A549 (cell line): Measurements from ENCODE around the gene ABI2. TPM values are rescaled to one million over a fixed set of nuclear protein-coding genes. Genes with fewer than 3 reads are reported as not detected.

Source experiments
- ATAC-seq, 2 experiments: fragments of 200-7000 bp in 1 of 2; fragments of >200 bp in 1 of 2; cut with Nextera tagmentation in 1 of 2; cut with Tn5 transposase in 1 of 2; 3 replicates each; pipeline versions ENCODE4 v1.8.0 to v1.9.1; 2018 to 2020; ENCODE audit warnings: mild to moderate bottlenecking in 1 of 2, moderate library complexity in 1 of 2
- CTCF ChIA-PET: fragments of 300-600 bp; sonication (Branson Sonifier 250); formaldehyde crosslinking; extraction: SDS; loops from one replicate; lab custom pipeline; 2021; ENCODE audit warnings: antibody characterized with exemption, inconsistent platforms; lab: Yijun Ruan, JAX
- POLR2A ChIA-PET: fragments of 350-600 bp; formaldehyde crosslinking; extraction: SDS; loops from one replicate; lab custom pipeline; 2021; ENCODE audit warnings: antibody characterized with exemption, inconsistent platforms; lab: Yijun Ruan, JAX
- DNase-seq, 2 experiments: peaks; one replicate each; pipeline versions ENCODE4 v3.0.0 to v3.0.0-alpha.2; 2011 to 2016; ENCODE audit warnings: low read depth in 1 of 2, low spot score in 1 of 2
- FAIRE-seq: peaks from 2 replicates; lab custom pipeline; 2011; peaks lifted over from hg19 to GRCh38; lab: Jason Lieb, UNC
- H3K27ac ChIP-seq, 2 experiments: fragments of >200 bp; sonication (Bioruptor Twin); formaldehyde crosslinking; 3 replicates each; pipeline ENCODE4 v1.5.1; 2016 to 2017
- H3K4me1 ChIP-seq: fragments of >200 bp; sonication (Bioruptor Twin); formaldehyde crosslinking; 3 replicates; pipeline ENCODE4 v1.6.1; 2016
- H3K4me2 ChIP-seq: fragments of >200 bp; sonication (Bioruptor Twin); formaldehyde crosslinking; 3 replicates; pipeline ENCODE4 v1.6.1; 2016
- H3K4me3 ChIP-seq: fragments of >200 bp; sonication (Bioruptor Twin); formaldehyde crosslinking; 3 replicates; pipeline ENCODE4 v1.5.1; 2016
- H3K9me3 ChIP-seq: fragments of >200 bp; sonication (Bioruptor Twin); formaldehyde crosslinking; 3 replicates; pipeline ENCODE4 v1.6.1; 2016
- ATOH8 ChIP-seq: fragments of 250-450 bp; sonication (Bioruptor Pico); IDR thresholded peaks from 2 replicates; pipeline ENCODE4 v1.5.0; 2020; ENCODE audit warnings: low read depth, mild to moderate bottlenecking, moderate library complexity
- BHLHE40 ChIP-seq: IDR thresholded peaks from 2 replicates; pipeline ENCODE4 v1.6.1; 2012; ENCODE audit warnings: low read depth, low read length, inconsistent platforms
- CBX2 ChIP-seq: fragments of 200-600 bp; sonication (generic); IDR thresholded peaks from 2 replicates; pipeline ENCODE4 v1.6.1; 2016; ENCODE audit warnings: low read depth, mild to moderate bottlenecking, borderline replicate concordance
- CEBPB ChIP-seq, 2 experiments: fragments of >200 bp in 1 of 2; sonication (Bioruptor Twin) in 1 of 2; formaldehyde crosslinking in 1 of 2; IDR thresholded peaks; 2 replicates each; pipeline ENCODE4 v1.6.1; 2012 to 2016
- E2F6 ChIP-seq: IDR thresholded peaks from 2 replicates; pipeline ENCODE4 v1.6.1; 2012; ENCODE audit warnings: low read depth, borderline replicate concordance
- EHMT2 ChIP-seq: fragments of 200-600 bp; sonication (generic); IDR thresholded peaks from 2 replicates; pipeline ENCODE4 v1.6.1; 2016; ENCODE audit warnings: antibody characterized with exemption, low read depth, mild to moderate bottlenecking, moderate library complexity
- FOSB ChIP-seq: fragments of 250-450 bp; sonication (Bioruptor Pico); IDR thresholded peaks from 2 replicates; pipeline ENCODE4 v1.5.0; 2020; ENCODE audit warnings: mild to moderate bottlenecking, moderate library complexity
- FOSL2 ChIP-seq, 2 experiments: fragments of 450-650 bp in 1 of 2; fragments of >200 bp in 1 of 2; sonication (Bioruptor Twin) in 1 of 2; formaldehyde crosslinking; IDR thresholded peaks; 2 replicates each; pipeline versions ENCODE4 v1.5.0 to v1.6.1; 2016 to 2020; ENCODE audit warnings: mild to moderate bottlenecking in 1 of 2, moderate library complexity in 1 of 2
- GATA3 ChIP-seq: IDR thresholded peaks from 2 replicates; pipeline ENCODE4 v1.6.1; 2012; ENCODE audit warnings: borderline replicate concordance
- HEYL ChIP-seq: fragments of 250-450 bp; sonication (Bioruptor Pico); IDR thresholded peaks from 2 replicates; pipeline ENCODE4 v1.8.0; 2021; ENCODE audit warnings: mild to moderate bottlenecking, moderate library complexity
- HOXA7 ChIP-seq: fragments of 250-450 bp; sonication (Bioruptor Pico); IDR thresholded peaks from 2 replicates; pipeline ENCODE4 v1.5.0; 2020; ENCODE audit warnings: mild to moderate bottlenecking, moderate library complexity
- HOXB5 ChIP-seq: fragments of 250-450 bp; sonication (Bioruptor Pico); IDR thresholded peaks from 2 replicates; pipeline ENCODE4 v1.5.0; 2020; ENCODE audit warnings: mild to moderate bottlenecking, moderate library complexity
- JUN ChIP-seq, 2 experiments: fragments of >200 bp; sonication (Bioruptor Twin); formaldehyde crosslinking; IDR thresholded peaks; 2 replicates in 1 of 2; 3 replicates in 1 of 2; pipeline ENCODE4 v1.6.1; 2016 to 2017
- KDM5A ChIP-seq: fragments of 200-600 bp; sonication (generic); IDR thresholded peaks from 2 replicates; pipeline ENCODE4 v1.6.1; 2016; ENCODE audit warnings: antibody characterized with exemption, mild to moderate bottlenecking
- MAFK ChIP-seq: fragments of 450-650 bp; IDR thresholded peaks from 2 replicates; pipeline ENCODE4 v1.6.1; 2014; ENCODE audit not compliant: partially characterized antibody
- MAX ChIP-seq: IDR thresholded peaks from 2 replicates; pipeline ENCODE4 v1.6.1; 2012
- MYC ChIP-seq: IDR thresholded peaks from 2 replicates; pipeline ENCODE4 v1.6.1; 2012; ENCODE audit warnings: mild to moderate bottlenecking, inconsistent platforms, low read length, improper control_type of control experiment, borderline replicate concordance
- NFE2L2 ChIP-seq: fragments of 150-350 bp; conservative IDR thresholded peaks from 2 replicates; pipeline ENCODE4 v1.6.1; 2014; ENCODE audit warnings: low read length
- NR3C1 ChIP-seq: fragments of >200 bp; sonication (Bioruptor Twin); formaldehyde crosslinking; IDR thresholded peaks from 3 replicates; pipeline ENCODE4 v1.6.1; 2017
- PHF8 ChIP-seq: fragments of 200-600 bp; sonication (generic); IDR thresholded peaks from 2 replicates; pipeline ENCODE4 v1.6.1; 2016; ENCODE audit warnings: low read depth, mild to moderate bottlenecking, antibody characterized with exemption, moderate library complexity, borderline replicate concordance
- POLR2A ChIP-seq: IDR thresholded peaks from 2 replicates; pipeline ENCODE4 v1.6.1; 2012; ENCODE audit warnings: mild to moderate bottlenecking, low read length
- POLR2AphosphoS2 ChIP-seq: conservative IDR thresholded peaks from 2 replicates; pipeline ENCODE4 v1.6.1; 2012; ENCODE audit warnings: low read length, improper control_type of control experiment, inconsistent platforms
- RAD21 ChIP-seq, 2 experiments: fragments of >200 bp in 1 of 2; sonication (Bioruptor Twin) in 1 of 2; formaldehyde crosslinking in 1 of 2; IDR thresholded peaks in 1 of 2; conservative IDR thresholded peaks in 1 of 2; 2 replicates in 1 of 2; 3 replicates in 1 of 2; pipeline ENCODE4 v1.6.1; 2012 to 2018; ENCODE audit warnings: inconsistent platforms in 1 of 2
- RARB ChIP-seq: fragments of 250-450 bp; sonication (Bioruptor Pico); IDR thresholded peaks from 2 replicates; pipeline ENCODE4 v1.8.0; 2021; ENCODE audit warnings: mild to moderate bottlenecking, moderate library complexity
- RFX5 ChIP-seq: fragments of 450-650 bp; IDR thresholded peaks from 2 replicates; pipeline ENCODE4 v1.7.1; 2014; ENCODE audit warnings: antibody characterized with exemption, mild to moderate bottlenecking, moderate library complexity
- RNF2 ChIP-seq: fragments of 200-600 bp; sonication (generic); IDR thresholded peaks from 2 replicates; pipeline ENCODE4 v1.6.1; 2016; ENCODE audit warnings: low read depth, mild to moderate bottlenecking, antibody characterized with exemption, moderate library complexity, borderline replicate concordance
- SREBF2 ChIP-seq: fragments of 450-650 bp; IDR thresholded peaks from 2 replicates; pipeline ENCODE4 v1.6.1; 2014; ENCODE audit warnings: mild to moderate bottlenecking, moderate library complexity
- TFCP2L1 ChIP-seq: fragments of 250-450 bp; sonication (Bioruptor Pico); IDR thresholded peaks from 2 replicates; pipeline ENCODE4 v1.5.0; 2021; ENCODE audit warnings: mild to moderate bottlenecking
- TP53 ChIP-seq: fragments of 250-450 bp; sonication (Bioruptor Pico); IDR thresholded peaks from 2 replicates; pipeline ENCODE4 v1.5.0; 2021; ENCODE audit warnings: mild to moderate bottlenecking, moderate library complexity
- ZNF302 ChIP-seq: fragments of 250-450 bp; sonication (Bioruptor Pico); IDR thresholded peaks from 2 replicates; pipeline ENCODE4 v1.9.0; 2021; ENCODE audit warnings: inconsistent platforms, mild to moderate bottlenecking, moderate library complexity
- ZSCAN20 ChIP-seq: fragments of 250-450 bp; sonication (Bioruptor Pico); IDR thresholded peaks from 2 replicates; pipeline ENCODE4 v1.8.0; 2022; ENCODE audit warnings: mild to moderate bottlenecking, moderate library complexity
- WGBS: methylation state at CpG from one replicate; pipeline ENCODE4 v1.1.6; 2017; ENCODE audit errors: missing lambda C conversion rate; 5-methylcytosine and 5-hydroxymethylcytosine counted together
- polyA plus RNA-seq, 4 experiments: library from polyadenylated mRNA; depleted of rRNA in 3 of 4; stranded (reverse); fragments of >200 nt; fragmentation: RNase III in 1 of 4; extraction: RNeasy Plus Mini Kit Qiagen cat#74134 plus additional on column Dnase treatment in 1 of 4; gene quantifications; 2 replicates in 3 of 4; 3 replicates in 1 of 4; pipeline ENCODE4 v1.2.3, GENCODE V29; 2011 to 2017
- TF ChIP-seq, protein P1 (sequence below): fragments of >200 bp; sonication (Bioruptor Twin); formaldehyde crosslinking; IDR thresholded peaks from 2 replicates; pipeline ENCODE4 v1.6.1; 2016
- TF ChIP-seq, protein P2 (sequence below): fragments of >200 bp; sonication (Bioruptor Twin); formaldehyde crosslinking; IDR thresholded peaks from 3 replicates; pipeline ENCODE4 v1.6.1; 2016
- TF ChIP-seq, protein P3 (sequence below): fragments of >200 bp; sonication (Bioruptor Twin); formaldehyde crosslinking; IDR thresholded peaks from 3 replicates; pipeline ENCODE4 v1.5.1; 2016

Gene ABI2
- polyA plus RNA-seq, 2 of the 4 experiments (the other 2 are of a cell fraction): 36.2 to 51.1 TPM

GRCh38 chr2:203338322-203338721 is 10.1 kb downstream of the ABI2 start:
- ChIA-PET POLR2A (no interaction called here), CTCF (interaction anchor here (0.9 to 1.4 kb wide), 2 partner anchors 18 to 58 kb away, joined by 3 read pairs; no protein-coding TSS in a partner anchor)
- no peak overlapping the region for H3K4me3 ChIP-seq
- H3K4me1 ChIP-seq: peaks cover 31% of the 10 kb centered on the region
- no peak overlapping the region for H3K27ac ChIP-seq
- no peak overlapping the region for H3K4me2 ChIP-seq
- FAIRE-seq: no peak
- WGBS: 94% methylated on average over 4 of the region's 4 CpGs
- TF ChIP-seq TFCP2L1 (CRISPR knock-in tag) (no peak), RARB (CRISPR knock-in tag) (no peak)
- DNase-seq: no peak
- ATAC-seq: no peak
- no peaks in the 10 kb centered on the region for H3K9me3 ChIP-seq

DNA sequence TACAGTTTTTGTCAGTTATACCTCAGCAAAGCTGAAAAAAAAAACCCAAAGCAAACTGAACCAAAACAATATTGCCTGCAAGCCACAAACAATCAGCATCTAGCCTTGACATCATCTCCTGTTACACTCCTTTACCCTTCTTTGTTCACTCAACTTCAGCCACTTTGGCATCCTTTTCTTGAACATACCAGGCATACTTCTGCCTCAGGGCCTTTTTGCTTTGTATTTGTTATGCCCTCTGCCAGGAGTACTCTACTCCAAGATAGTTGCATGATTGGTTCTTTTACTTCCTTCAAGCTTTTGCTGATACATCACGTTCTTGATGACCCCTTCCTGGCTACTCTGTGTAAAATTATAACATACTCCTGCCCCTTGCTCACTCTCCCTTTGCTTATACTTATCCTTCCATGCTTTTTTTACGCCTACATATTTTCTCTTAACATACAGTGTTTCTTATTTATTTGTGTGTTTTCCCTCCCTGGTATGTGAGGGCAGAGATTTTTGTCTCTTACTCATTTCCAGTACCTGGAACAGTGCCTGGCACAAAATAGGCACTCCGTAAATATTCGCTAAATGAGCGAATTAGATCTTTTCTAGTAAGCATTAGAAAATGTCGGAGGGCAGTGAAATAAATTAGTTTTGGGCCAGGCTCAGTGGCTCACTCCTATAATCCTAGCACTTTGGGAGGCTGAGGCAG is 12.7 kb downstream of the ABI2 start:
- ATAC-seq (peak; percentile 95 to 97), FAIRE-seq (no peak), DNase-seq (peak; percentile 43 to 78)
- H3K9me3 ChIP-seq: no peaks in the 10 kb centered on the region
- POLR2A ChIA-PET: no interaction called here
- peak overlapping the region; percentile 58 for H3K4me2 ChIP-seq
- H3K4me3 ChIP-seq: peak overlapping the region; percentile 10; the same call in 2 of the 3 replicates
- CTCF ChIA-PET: interaction anchor here (0.6 kb wide), 1 partner anchor 567 kb away, joined by 3 read pairs; no protein-coding TSS in a partner anchor
- H3K27ac ChIP-seq: peak overlapping the region; percentile 62 to 80
- WGBS: 9% methylated on average over 6 of the region's 6 CpGs
- peaks cover 31% of the 10 kb centered on the region for H3K4me1 ChIP-seq
- TF ChIP-seq RAD21 (conservative IDR thresholded peaks at IDR 0.05 in 1 of 2, IDR thresholded peaks at IDR 0.05 in 1 of 2) (no peak), RNF2 (no peak), RFX5 (no peak), ZSCAN20 (CRISPR knock-in tag) (no peak), GATA3 (peak; percentile 35; the same call in 1 of the 2 replicates), ZNF302 (CRISPR knock-in tag) (no peak), MAFK (peak; percentile 94), MAX (peak; percentile 28; the same call in 1 of the 2 replicates), EHMT2 (no peak), CBX2 (no peak), FOSL2 (IDR thresholded peaks at IDR 0.05) (no peak), FOSL2 (CRISPR knock-in tag; IDR thresholded peaks at IDR 0.05) (no peak; the same call in 1 of the 2 replicates), HOXB5 (no peak), SREBF2 (no peak), NFE2L2 (no peak), POLR2AphosphoS2 (no peak), TP53 (no peak), ATOH8 (CRISPR knock-in tag) (no peak), HOXA7 (CRISPR knock-in tag) (no peak), KDM5A (no peak), RARB (CRISPR knock-in tag) (no peak), PHF8 (no peak), CEBPB (IDR thresholded peaks at IDR 0.05) (no peak), NR3C1 (no peak), POLR2A (no peak), JUN (IDR thresholded peaks at IDR 0.05) (peak in 1 of 2 experiments; percentile 38; a peak in 2 of 5 replicates), HEYL (CRISPR knock-in tag) (no peak), FOSB (CRISPR knock-in tag) (no peak), E2F6 (no peak), BHLHE40 (no peak), MYC (no peak)
- TF ChIP-seq, protein P1, sequence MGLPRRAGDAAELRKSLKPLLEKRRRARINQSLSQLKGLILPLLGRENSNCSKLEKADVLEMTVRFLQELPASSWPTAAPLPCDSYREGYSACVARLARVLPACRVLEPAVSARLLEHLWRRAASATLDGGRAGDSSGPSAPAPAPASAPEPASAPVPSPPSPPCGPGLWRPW: no peak
- TF ChIP-seq, protein P2, sequence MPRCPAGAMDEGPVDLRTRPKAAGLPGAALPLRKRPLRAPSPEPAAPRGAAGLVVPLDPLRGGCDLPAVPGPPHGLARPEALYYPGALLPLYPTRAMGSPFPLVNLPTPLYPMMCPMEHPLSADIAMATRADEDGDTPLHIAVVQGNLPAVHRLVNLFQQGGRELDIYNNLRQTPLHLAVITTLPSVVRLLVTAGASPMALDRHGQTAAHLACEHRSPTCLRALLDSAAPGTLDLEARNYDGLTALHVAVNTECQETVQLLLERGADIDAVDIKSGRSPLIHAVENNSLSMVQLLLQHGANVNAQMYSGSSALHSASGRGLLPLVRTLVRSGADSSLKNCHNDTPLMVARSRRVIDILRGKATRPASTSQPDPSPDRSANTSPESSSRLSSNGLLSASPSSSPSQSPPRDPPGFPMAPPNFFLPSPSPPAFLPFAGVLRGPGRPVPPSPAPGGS: no peak
- TF ChIP-seq, protein P3, sequence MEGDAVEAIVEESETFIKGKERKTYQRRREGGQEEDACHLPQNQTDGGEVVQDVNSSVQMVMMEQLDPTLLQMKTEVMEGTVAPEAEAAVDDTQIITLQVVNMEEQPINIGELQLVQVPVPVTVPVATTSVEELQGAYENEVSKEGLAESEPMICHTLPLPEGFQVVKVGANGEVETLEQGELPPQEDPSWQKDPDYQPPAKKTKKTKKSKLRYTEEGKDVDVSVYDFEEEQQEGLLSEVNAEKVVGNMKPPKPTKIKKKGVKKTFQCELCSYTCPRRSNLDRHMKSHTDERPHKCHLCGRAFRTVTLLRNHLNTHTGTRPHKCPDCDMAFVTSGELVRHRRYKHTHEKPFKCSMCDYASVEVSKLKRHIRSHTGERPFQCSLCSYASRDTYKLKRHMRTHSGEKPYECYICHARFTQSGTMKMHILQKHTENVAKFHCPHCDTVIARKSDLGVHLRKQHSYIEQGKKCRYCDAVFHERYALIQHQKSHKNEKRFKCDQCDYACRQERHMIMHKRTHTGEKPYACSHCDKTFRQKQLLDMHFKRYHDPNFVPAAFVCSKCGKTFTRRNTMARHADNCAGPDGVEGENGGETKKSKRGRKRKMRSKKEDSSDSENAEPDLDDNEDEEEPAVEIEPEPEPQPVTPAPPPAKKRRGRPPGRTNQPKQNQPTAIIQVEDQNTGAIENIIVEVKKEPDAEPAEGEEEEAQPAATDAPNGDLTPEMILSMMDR: no peak
